NCI-H748 (cell line): ENCODE data around the gene GPR12.
A peak's percentile ranks its signal among the peaks of the same experiment; 100 is the strongest.

Experiments used
- DNase-seq: peaks from one replicate; lab custom pipeline; 2025; ENCODE audit not compliant: unreplicated experiment; lab: John Stamatoyannopoulos, UW

GPR12 gene

GRCh38 chr13:26759907-26760831, at the start of gene GPR12:
Gene GPR12 (minus strand): TSS chr13:26760786. CDS start chr13:26759827, 959 bp downstream.
- peak; percentile 71 for DNase-seq

GRCh38 chr13:26810095-26810494, 49.5 kb upstream of the GPR12 start:
- DNase-seq, result no peak

- no peak for DNase-seq
Measured at GRCh38 chr13:26806891-26807290, 46.3 kb upstream of the GPR12 start.

GRCh38 chr13:26787961-26788360, 27.4 kb upstream of the GPR12 start:
- no peak for DNase-seq

- DNase-seq, result no peak
Measured at GRCh38 chr13:26786651-26787295, 26.2 kb upstream of the GPR12 start.

- DNase-seq, result peak; percentile 94
Measured at GRCh38 chr13:26785838-26786630, 25.4 kb upstream of the GPR12 start.

GRCh38 chr13:26784704-26785639, 24.4 kb upstream of the GPR12 start:
- DNase-seq, result peak; percentile 59

GRCh38 chr13:26780411-26780810, 19.8 kb upstream of the GPR12 start:
- DNase-seq, result no peak

- no peak for DNase-seq
Measured at GRCh38 chr13:26779321-26779720, 18.7 kb upstream of the GPR12 start.

- DNase-seq, result no peak
Measured at GRCh38 chr13:26772531-26772930, 11.9 kb upstream of the GPR12 start.

- DNase-seq, result no peak
Measured at GRCh38 chr13:26771796-26772195, 11.2 kb upstream of the GPR12 start.

GRCh38 chr13:26762745-26763345, 2.3 kb upstream of the GPR12 start:
- peak; percentile 61 for DNase-seq

GRCh38 chr13:26760832-26761582, 421 bp upstream of the GPR12 start:
- DNase-seq, result peak; percentile 68

GRCh38 chr13:26759249-26759906, 1.2 kb downstream of the GPR12 start:
- peak; percentile 85 for DNase-seq

- DNase-seq, result peak; percentile 63
Measured at GRCh38 chr13:26758496-26759157, 2.0 kb downstream of the GPR12 start.

GRCh38 chr13:26756961-26757360, 3.6 kb downstream of the GPR12 start:
- DNase-seq, result no peak

- no peak for DNase-seq
Measured at GRCh38 chr13:26752671-26753070, 7.9 kb downstream of the GPR12 start.

GRCh38 chr13:26749905-26750304, 10.7 kb downstream of the GPR12 start:
- DNase-seq, result no peak
